Parathyroid adenoma (tissue), 2 donors: ENCODE measurements around the gene NSUN7.

Experiments
- H2AFZ ChIP-seq: fragments of 300-600 bp; sonication (generic); one replicate; pipeline ENCODE4 v1.7.0; 2017; ENCODE audit warnings: antibody characterized with exemption, mild to moderate bottlenecking
- H3K27ac ChIP-seq: fragments of 300-600 bp; sonication (generic); one replicate; pipeline ENCODE4 v1.7.0; 2017
- H3K27me3 ChIP-seq: fragments of 300-600 bp; sonication (generic); one replicate; pipeline ENCODE4 v1.7.0; 2017; ENCODE audit warnings: low read length; ENCODE audit not compliant: control insufficient read depth, insufficient read depth
- H3K36me3 ChIP-seq: fragments of 300-600 bp; sonication (generic); one replicate; pipeline ENCODE4 v1.7.0; 2017; ENCODE audit warnings: low read length; ENCODE audit not compliant: control insufficient read depth, insufficient read depth
- H3K4me1 ChIP-seq: fragments of 300-600 bp; sonication (generic); one replicate; pipeline ENCODE4 v1.7.0; 2017; ENCODE audit warnings: control low read depth
- H3K4me2 ChIP-seq: fragments of 300-600 bp; sonication (generic); one replicate; pipeline ENCODE4 v1.7.0; 2017; ENCODE audit warnings: low read length
- H3K4me3 ChIP-seq: fragments of 300-600 bp; sonication (generic); one replicate; pipeline ENCODE4 v1.7.0; 2017; ENCODE audit warnings: low read depth, low read length
- H3K79me2 ChIP-seq: fragments of 300-600 bp; sonication (generic); one replicate; pipeline ENCODE4 v1.7.0; 2017; ENCODE audit warnings: control low read depth
- H3K9ac ChIP-seq: fragments of 300-600 bp; sonication (generic); one replicate; pipeline ENCODE4 v1.7.0; 2017; ENCODE audit warnings: mild to moderate bottlenecking
- H3K9me3 ChIP-seq: fragments of 300-600 bp; sonication (generic); one replicate; pipeline ENCODE4 v1.7.0; 2017; ENCODE audit warnings: low read length; ENCODE audit not compliant: control insufficient read depth
- TF ChIP-seq, protein P1 (sequence below): fragments of 300-600 bp; sonication (generic); IDR thresholded peaks from one replicate; pipeline ENCODE4 v1.7.0; 2017; ENCODE audit warnings: antibody characterized with exemption, mild to moderate bottlenecking
- donor health status: primary hyperparathyroidism.

The NSUN7 gene

DNA sequence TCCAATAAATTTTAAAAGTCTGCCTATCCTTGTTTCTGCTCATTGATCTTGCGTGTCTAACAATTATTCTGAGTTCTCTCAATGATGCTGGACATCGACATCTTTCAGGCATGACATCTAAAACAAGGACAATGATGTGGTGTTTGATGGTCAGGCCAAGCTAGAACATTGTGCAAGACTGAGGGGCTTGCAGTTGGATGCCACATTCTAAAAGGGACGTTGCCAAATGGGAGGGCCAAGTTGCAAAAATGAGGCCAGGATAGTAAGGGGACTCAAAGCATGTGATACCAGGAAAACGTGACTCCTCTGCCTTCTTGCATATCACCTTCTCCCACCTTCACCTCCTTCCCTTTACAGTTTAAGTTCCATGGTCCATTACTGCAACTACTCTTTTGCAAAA lies 29.4 kb upstream of the NSUN7 start:
- Histone ChIP-seq H3K4me2 (no peak overlapping the region), H3K9ac (no peak overlapping the region), H3K9me3 (no peaks in the 10 kb centered on the region), H3K4me3 (no peak overlapping the region), H3K27me3 (no peaks in the 10 kb centered on the region), H3K36me3 (no peaks in the 10 kb centered on the region), H3K4me1 (no peaks in the 10 kb centered on the region), H3K79me2 (no peaks in the 10 kb centered on the region), H2AFZ (no peak overlapping the region), H3K27ac (no peak overlapping the region)
- TF ChIP-seq, protein P1, sequence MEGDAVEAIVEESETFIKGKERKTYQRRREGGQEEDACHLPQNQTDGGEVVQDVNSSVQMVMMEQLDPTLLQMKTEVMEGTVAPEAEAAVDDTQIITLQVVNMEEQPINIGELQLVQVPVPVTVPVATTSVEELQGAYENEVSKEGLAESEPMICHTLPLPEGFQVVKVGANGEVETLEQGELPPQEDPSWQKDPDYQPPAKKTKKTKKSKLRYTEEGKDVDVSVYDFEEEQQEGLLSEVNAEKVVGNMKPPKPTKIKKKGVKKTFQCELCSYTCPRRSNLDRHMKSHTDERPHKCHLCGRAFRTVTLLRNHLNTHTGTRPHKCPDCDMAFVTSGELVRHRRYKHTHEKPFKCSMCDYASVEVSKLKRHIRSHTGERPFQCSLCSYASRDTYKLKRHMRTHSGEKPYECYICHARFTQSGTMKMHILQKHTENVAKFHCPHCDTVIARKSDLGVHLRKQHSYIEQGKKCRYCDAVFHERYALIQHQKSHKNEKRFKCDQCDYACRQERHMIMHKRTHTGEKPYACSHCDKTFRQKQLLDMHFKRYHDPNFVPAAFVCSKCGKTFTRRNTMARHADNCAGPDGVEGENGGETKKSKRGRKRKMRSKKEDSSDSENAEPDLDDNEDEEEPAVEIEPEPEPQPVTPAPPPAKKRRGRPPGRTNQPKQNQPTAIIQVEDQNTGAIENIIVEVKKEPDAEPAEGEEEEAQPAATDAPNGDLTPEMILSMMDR, result no peak

GRCh38 chr4:40720916-40721315 lies 28.8 kb upstream of the NSUN7 start:
- H3K36me3 ChIP-seq, result no peaks in the 10 kb centered on the region
- H2AFZ ChIP-seq, result no peak overlapping the region
- no peak overlapping the region for H3K9ac ChIP-seq
- TF ChIP-seq, protein P1, result no peak
- no peaks in the 10 kb centered on the region for H3K79me2 ChIP-seq
- H3K27ac ChIP-seq, result no peak overlapping the region
- H3K4me2 ChIP-seq, result no peak overlapping the region
- no peaks in the 10 kb centered on the region for H3K27me3 ChIP-seq
- no peaks in the 10 kb centered on the region for H3K4me1 ChIP-seq
- H3K4me3 ChIP-seq, result no peak overlapping the region
- H3K9me3 ChIP-seq, result no peaks in the 10 kb centered on the region

- no peaks in the 10 kb centered on the region for H3K36me3 ChIP-seq
- H3K4me3 ChIP-seq, result no peak overlapping the region
- no peak overlapping the region for H3K27ac ChIP-seq
- TF ChIP-seq, protein P1, result no peak
- H3K79me2 ChIP-seq, result no peaks in the 10 kb centered on the region
- H3K4me2 ChIP-seq, result no peak overlapping the region
- no peaks in the 10 kb centered on the region for H3K9me3 ChIP-seq
- H3K9ac ChIP-seq, result no peak overlapping the region
- H2AFZ ChIP-seq, result no peak overlapping the region
- no peaks in the 10 kb centered on the region for H3K27me3 ChIP-seq
- no peaks in the 10 kb centered on the region for H3K4me1 ChIP-seq
These were observed 28.0 kb upstream of the NSUN7 start for GRCh38 chr4:40721730-40722171.

DNA sequence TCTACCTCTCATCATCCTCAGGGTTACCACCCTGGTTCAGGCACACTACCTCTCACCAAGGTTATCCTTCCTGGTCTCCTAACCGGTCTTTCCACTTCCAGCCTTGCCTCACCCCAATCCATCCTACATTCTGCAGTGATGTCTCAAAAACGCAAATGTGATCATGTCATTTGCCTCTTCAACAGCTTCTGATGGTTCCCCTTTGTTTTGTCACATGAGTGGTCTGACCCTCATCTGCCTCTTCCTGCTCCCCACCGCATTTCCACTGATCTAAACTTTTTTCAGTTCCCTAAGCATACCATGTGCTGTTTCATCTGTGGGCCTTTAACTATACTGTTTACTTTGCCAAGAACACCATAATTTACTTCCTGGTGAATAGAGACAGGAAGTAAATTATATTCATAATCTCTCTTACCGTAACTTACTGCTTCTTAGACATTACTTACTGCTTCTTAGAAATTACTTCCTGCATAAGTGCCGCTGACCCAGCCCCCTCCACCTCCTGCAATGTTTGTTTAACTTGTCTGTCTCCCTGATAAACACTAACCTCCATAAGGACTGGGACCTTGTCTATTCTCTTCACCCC lies 27.1 kb upstream of the NSUN7 start:
- H3K79me2 ChIP-seq, result no peaks in the 10 kb centered on the region
- no peak overlapping the region for H3K9ac ChIP-seq
- H3K27ac ChIP-seq, result no peak overlapping the region

More for the DNA sequence above, 27.1 kb upstream of the NSUN7 start:
- H3K4me1 ChIP-seq, result no peaks in the 10 kb centered on the region
- TF ChIP-seq, protein P1, result no peak
- no peaks in the 10 kb centered on the region for H3K36me3 ChIP-seq
- H2AFZ ChIP-seq, result no peak overlapping the region
- no peaks in the 10 kb centered on the region for H3K9me3 ChIP-seq
- no peaks in the 10 kb centered on the region for H3K27me3 ChIP-seq
- H3K4me2 ChIP-seq, result no peak overlapping the region
- H3K4me3 ChIP-seq, result no peak overlapping the region
